GM13976 (cell line): ENCODE measurements around the gene SFSWAP.
"Not testable (repeated sequence)": the region's sequence is repeated elsewhere in the genome, so short reads cannot be mapped to it uniquely, and the experiment has no call there.

ENCODE experiments used
- DNase-seq: peaks from one replicate; pipeline ENCODE4 v3.0.0; 2012; ENCODE audit warnings: low spot score
- in situ Hi-C: fragments of 300-500 bp; cut with MboI; formaldehyde crosslinking; loops from one replicate; pipeline ENCODE4 v1.12.0; 2022; ENCODE audit warnings: low sequenced_read_pairs, mixed read lengths, inconsistent platforms; ENCODE audit not compliant: unreplicated experiment
- TF ChIP-seq, protein P1 (sequence below): IDR thresholded peaks from 2 replicates; pipeline ENCODE4 v1.5.1; 2012; ENCODE audit warnings: borderline replicate concordance, mild to moderate bottlenecking; ENCODE audit not compliant: insufficient read depth; ENCODE audit errors: extremely low read depth, missing control alignments, control extremely low read depth

SFSWAP gene

DNA sequence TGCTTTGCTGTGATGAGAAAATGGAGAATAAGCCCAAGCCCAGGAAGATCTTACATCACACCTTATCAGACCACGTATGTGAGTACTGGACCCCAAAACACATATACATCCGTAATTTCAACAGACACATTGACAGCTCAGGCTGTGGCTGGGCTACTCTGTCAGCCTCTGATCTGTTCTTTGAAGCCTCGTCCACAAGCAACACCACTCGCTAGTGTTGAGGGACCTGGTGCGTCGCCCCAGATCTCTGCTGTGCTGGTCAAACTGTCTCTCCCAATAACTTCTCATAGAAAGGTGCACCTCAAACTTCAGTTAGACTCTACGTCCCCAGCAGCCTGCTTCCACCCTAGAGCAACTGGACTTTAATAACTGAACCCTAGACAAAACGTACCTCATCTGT is 10.6 kb upstream of the SFSWAP start:
- DNase-seq: no peak
- TF ChIP-seq, protein P1, sequence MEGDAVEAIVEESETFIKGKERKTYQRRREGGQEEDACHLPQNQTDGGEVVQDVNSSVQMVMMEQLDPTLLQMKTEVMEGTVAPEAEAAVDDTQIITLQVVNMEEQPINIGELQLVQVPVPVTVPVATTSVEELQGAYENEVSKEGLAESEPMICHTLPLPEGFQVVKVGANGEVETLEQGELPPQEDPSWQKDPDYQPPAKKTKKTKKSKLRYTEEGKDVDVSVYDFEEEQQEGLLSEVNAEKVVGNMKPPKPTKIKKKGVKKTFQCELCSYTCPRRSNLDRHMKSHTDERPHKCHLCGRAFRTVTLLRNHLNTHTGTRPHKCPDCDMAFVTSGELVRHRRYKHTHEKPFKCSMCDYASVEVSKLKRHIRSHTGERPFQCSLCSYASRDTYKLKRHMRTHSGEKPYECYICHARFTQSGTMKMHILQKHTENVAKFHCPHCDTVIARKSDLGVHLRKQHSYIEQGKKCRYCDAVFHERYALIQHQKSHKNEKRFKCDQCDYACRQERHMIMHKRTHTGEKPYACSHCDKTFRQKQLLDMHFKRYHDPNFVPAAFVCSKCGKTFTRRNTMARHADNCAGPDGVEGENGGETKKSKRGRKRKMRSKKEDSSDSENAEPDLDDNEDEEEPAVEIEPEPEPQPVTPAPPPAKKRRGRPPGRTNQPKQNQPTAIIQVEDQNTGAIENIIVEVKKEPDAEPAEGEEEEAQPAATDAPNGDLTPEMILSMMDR: no peak
- in situ Hi-C loops: no loop called here

DNA sequence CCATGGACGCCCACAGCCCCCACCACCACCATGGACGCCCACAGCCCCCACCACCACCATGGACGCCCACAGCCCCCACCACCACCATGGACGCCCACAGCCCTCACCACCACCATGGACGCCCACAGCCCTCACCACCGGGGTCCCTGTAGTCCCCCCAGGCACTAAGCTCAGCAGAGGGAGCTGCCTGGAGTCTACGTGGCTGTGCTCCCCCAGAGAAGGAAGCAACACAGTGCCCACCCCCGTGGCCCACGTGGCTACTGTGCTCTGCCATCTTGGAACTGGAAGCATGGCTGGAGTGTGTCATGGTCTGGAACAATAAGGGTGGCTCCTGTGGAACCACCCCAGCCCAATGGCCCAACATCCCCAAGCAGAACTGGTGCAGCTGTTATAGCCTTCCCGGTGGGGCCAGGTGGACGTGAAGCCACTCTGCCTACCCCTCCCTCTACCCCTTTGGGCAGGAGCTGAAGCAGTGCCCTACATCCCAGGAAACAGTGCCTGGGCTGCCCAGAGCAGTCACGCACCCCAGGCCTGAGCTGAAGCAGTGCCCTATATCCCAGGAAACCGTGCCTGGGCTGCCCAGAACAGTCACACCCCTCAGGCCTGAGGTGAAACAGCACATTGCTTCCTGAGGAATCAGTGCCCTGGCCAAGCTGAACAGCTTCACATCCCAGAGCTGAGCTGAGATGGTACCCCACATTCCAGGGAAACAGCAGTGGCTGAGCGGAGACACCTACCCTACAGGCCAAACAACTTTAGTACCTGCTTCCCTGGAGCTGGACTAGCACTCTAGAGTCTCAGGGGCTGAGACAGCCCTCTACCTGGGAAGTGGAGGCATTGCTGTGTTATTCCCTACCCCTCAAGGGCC is 9.0 kb upstream of the SFSWAP start:
- TF ChIP-seq, protein P1: no peak
- in situ Hi-C loops: no loop called here
- DNase-seq: no peak

DNA sequence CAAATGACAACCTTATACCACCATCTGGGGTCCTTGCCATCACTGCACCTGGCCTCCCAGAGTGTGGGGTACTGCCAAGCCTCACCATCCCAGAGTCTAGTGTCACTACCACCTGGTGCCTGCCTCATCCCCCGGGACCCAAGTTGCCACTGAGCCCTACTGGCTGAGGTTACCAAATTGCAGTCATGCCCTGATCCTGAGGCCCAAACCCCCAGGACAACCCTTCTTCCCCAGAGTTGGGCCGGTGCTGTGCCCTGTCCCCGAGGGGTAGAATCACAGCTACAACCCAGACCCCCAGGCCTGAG is 8.4 kb upstream of the SFSWAP start:
- no peak for DNase-seq
- TF ChIP-seq, protein P1: no peak
- in situ Hi-C loops: no loop called here

DNA sequence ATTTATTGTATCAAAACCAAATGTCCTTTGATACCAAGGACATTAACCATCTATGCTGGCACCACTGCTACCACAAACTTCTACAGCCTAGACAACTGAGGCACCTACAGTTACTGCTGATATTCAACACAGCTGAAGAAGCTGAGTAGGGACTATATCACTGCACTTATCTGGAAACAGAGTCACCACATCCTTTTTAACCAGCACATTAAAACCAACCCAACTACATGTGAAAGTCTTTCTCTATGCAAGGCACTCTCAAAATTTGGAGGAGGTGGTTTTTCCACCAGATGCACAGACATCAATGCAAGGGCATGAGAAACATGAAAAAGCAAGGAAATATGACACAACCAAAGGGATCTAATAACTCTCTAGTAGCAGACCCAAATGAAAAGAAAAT is 7.7 kb upstream of the SFSWAP start:
- in situ Hi-C loops: no loop called here
- TF ChIP-seq, protein P1: no peak
- DNase-seq: no peak

DNA sequence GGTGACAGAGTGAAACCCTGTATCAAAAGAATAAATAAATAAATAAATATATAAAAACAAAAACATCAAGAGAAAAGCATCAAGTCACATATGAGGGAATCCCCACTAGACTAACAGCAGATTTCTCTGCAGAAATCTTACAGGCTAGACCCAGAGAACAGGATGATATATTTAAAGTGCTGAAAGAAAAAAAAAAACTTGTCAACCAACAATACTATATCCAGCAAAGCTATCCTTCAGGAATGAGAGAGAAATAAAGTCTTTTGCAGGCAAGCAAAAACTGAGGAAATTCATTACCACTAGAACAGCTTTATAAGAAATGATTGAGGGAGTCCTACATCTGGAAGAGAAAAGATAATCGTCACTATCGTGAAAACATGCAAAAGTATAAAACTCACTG is 6.4 kb upstream of the SFSWAP start:
- TF ChIP-seq, protein P1: no peak
- DNase-seq: no peak
- in situ Hi-C loops: no loop called here

DNA sequence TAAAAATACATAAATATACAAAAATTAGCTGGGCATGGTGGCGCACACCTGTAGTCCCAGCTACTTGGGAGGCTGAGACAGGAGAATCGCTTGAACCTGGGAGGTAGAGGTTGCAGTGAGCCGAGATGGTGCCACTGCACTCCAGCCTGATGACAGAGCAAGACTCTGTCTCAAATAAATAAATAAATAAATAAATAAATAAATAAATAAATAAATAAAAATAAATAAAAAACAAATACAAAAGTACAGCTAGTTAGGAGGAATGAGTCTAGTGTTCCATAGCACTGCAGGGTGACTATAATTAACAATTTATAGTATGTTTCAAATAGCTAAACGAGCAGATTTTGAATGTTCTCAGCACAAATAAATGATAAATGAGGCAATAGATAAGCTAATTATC is 4.2 kb upstream of the SFSWAP start:
- DNase-seq, in situ Hi-C loops: not testable (repeated sequence)

DNA sequence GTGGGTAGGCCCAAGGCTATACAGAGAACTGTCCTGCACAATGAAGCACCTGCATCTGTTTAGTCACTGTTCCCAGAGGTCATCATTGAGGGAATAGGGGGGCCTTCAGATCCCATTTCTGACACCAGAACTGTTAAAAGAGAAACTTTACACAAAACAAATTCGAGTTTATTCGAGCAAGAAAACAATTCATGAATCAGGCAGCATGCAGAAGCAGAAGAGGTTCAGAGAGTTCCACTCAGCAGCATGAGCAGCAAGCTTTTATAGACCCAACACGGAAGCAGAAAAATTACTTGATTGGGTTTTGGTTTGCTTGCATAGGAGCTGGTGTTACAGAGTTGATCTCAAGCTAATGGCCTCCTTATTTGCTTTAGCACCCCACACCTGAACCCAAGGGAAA is 1.7 kb upstream of the SFSWAP start:
- DNase-seq: no peak
- in situ Hi-C loops: no loop called here
- TF ChIP-seq, protein P1: no peak
